Activated T-helper 17 cell treated with anti-CD3 and anti-CD28 coated beads, Interleukin-2, amount 50 U/mL, for 72 hours (primary cell): Measurements from ENCODE around the gene INSYN1. TPM values are rescaled to one million over a fixed set of nuclear protein-coding genes. Genes with fewer than 3 reads are reported as not detected.

Source experiments
- ATAC-seq: fragments of 150-1000 bp; cut with Tn5 transposase; replicated peaks from 2 replicates; pipeline ENCODE4 v1.10.0; 2021; ENCODE audit warnings: mild to moderate bottlenecking, moderate library complexity
- H3K27ac Mint-ChIP-seq: one replicate; pipeline ENCODE4 v1.8.0; 2022; ENCODE audit warnings: mixed read lengths
- H3K27me3 Mint-ChIP-seq: one replicate; pipeline ENCODE4 v1.8.0; 2022; ENCODE audit warnings: mixed read lengths
- H3K36me3 Mint-ChIP-seq: one replicate; pipeline ENCODE4 v1.8.0; 2022; ENCODE audit warnings: low read depth, mild to moderate bottlenecking, mixed read lengths
- H3K4me1 Mint-ChIP-seq: one replicate; pipeline ENCODE4 v1.8.0; 2022; ENCODE audit warnings: mixed read lengths
- H3K4me3 Mint-ChIP-seq: one replicate; pipeline ENCODE4 v1.8.0; 2022; ENCODE audit warnings: mild to moderate bottlenecking, mixed read lengths
- H3K9me3 Mint-ChIP-seq: one replicate; pipeline ENCODE4 v1.8.0; 2022; ENCODE audit warnings: mixed read lengths
- total RNA-seq, 2 donors: library from RNA; stranded (reverse); gene quantifications; one replicate each; pipeline ENCODE4 v1.2.3, GENCODE V29; 2022

INSYN1 gene
- total RNA-seq, 2 donors from 2014 or later = not detected

DNA sequence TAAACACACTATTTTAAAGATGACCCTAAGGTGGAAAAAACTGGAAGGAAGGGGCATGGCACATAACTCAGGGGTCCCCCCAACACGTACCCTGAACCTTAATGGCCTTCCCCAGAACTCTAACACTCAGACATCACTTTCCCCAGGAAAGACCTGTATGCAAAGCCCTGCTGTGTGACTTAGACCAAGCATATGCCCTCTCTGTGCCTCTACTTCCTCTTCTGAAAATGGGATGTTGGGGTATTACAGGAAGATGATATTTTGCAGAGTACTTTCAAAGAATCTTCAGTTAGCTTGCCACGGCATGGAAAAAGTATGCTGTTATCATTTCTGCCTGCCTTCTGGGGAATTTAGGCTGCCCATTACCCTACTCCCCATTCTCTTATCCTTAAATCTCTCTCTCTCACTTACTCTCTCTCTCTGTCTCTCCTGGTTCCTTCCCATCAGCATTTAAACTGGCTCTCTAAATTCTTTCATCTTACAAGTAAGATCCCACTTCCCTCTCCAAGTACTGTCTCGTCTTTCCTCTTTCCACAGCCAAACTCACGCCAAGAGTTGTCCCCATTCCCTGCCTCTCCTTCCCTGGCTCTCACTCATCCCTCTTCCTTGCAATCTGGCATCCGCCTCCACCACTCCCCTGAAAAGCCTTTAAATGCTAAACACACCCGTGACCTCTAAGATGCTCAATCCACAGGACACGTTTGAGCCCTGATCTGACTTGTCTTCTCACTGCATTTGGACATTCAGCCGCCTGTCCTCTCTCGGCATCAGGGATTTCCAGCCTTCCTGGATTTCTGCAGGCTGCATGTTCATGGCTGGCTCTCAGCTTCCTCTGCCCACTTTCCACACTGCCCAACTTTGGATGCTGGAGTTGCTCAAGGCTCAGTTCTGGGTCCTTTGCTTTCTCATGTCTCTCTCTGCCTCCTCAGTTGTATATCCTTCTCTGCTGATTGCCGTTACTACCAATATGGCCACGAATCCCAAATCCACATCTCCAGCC is 7.5 kb upstream of the INSYN1 start:
- no peaks in the 10 kb centered on the region for H3K4me1 Mint-ChIP-seq
- no peak overlapping the region for H3K4me3 Mint-ChIP-seq
- H3K27ac Mint-ChIP-seq = no peak overlapping the region
- no peaks in the 10 kb centered on the region for H3K9me3 Mint-ChIP-seq
- no peaks in the 10 kb centered on the region for H3K36me3 Mint-ChIP-seq
- no peak for ATAC-seq
- H3K27me3 Mint-ChIP-seq = peaks cover 11% of the 10 kb centered on the region

DNA sequence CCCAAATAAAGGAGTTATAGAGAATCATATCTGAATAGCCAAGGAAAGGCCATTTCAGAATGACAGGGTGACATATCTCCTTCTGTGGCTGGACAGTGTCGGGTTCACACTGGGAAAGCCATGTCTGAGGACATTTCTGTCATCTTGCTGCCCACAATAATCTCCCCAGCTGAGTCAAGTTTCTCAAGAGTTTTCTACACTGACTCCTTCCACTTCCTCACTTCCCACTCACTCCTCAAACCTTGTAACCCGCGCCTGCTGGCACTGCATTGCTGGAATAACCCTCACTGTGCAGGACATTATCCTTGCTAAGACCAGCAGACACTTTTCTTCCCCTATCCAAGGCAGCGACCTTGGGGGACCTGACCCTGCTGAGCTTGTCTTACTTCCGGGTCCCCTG is 5.3 kb upstream of the INSYN1 start:
- Mint-ChIP-seq H3K4me1 (no peaks in the 10 kb centered on the region), H3K4me3 (no peak overlapping the region), H3K27ac (no peak overlapping the region), H3K36me3 (no peaks in the 10 kb centered on the region), H3K9me3 (no peaks in the 10 kb centered on the region), H3K27me3 (peaks cover 25% of the 10 kb centered on the region)
- ATAC-seq = no peak

DNA sequence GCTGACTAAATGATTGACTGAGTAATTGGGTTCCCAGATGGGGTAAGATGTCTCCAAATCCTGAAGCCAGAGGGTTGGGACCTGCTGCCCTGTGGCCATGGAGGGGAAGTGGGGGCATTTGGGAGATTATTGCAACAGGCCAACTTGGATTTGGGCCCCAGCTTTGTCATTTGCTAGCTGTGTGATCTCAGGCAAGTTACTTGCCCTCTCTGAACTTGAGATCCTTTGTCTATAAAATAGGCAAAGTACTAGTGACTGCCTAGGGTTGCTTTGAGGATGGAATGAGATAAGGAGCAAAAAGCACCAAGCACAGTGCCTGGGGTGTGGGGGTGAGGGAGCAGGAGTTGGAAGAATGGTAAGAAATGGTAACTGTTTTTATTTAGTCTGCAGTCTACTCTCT is 4.4 kb upstream of the INSYN1 start:
- Mint-ChIP-seq H3K27me3 (peaks cover 27% of the 10 kb centered on the region), H3K9me3 (no peaks in the 10 kb centered on the region), H3K4me3 (no peak overlapping the region), H3K27ac (no peak overlapping the region), H3K4me1 (no peaks in the 10 kb centered on the region), H3K36me3 (no peaks in the 10 kb centered on the region)
- no peak for ATAC-seq

DNA sequence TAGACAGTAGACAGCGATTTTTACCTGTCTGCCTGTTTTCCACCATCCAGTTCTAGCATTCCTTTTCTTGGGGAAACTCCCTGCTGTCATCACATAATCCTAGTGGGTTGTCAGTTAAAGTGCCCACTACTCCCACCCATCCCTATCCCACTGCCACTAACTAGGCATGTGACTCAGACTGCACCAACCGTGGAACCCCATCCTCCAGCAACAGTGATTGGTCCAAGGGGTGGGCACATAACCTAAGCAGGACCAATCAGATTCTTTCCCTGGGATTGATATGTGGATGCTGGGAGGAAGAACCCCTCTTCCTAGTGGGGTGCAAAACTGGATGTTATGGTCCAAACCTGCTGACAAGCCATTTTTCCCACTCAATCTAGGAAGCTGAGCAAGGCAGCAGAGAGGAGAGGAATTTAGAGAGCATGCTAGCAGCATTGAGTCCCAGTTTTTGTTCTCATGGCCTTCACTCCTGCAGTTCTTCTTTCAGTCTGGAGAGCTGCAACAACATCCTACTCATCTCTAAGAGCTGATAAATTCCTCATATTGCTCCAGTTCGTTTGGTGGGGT is 3.9 kb upstream of the INSYN1 start:
- no peak for ATAC-seq
- Mint-ChIP-seq H3K9me3 (no peaks in the 10 kb centered on the region), H3K4me3 (no peak overlapping the region), H3K36me3 (no peaks in the 10 kb centered on the region), H3K27ac (no peak overlapping the region), H3K27me3 (peaks cover 27% of the 10 kb centered on the region), H3K4me1 (no peaks in the 10 kb centered on the region)

GRCh38 chr15:73756390-73756789 is 3.2 kb upstream of the INSYN1 start:
- Mint-ChIP-seq H3K27me3 (peaks cover 27% of the 10 kb centered on the region), H3K4me3 (no peak overlapping the region), H3K27ac (no peak overlapping the region), H3K9me3 (no peaks in the 10 kb centered on the region), H3K36me3 (no peaks in the 10 kb centered on the region), H3K4me1 (no peaks in the 10 kb centered on the region)
- ATAC-seq = no peak

DNA sequence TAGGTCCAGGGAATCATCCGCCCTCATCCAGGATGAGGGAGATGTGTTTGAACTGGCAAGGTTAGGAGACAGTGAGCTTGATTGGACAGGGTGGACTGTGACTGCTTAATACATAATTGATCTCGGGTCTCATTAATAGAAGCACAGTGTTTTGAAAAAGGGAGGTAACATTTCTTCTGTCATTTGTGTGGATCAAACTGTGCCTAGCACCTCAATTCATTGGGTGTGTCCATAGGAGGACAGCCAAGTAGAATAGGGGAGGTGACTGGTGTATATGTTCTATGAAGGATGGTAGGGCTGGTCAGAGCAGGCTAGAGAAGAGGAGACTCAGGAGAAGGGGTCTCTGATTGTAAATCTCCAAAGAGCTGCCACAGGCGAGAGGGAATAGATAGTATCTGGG is 2.8 kb upstream of the INSYN1 start:
- peaks cover 27% of the 10 kb centered on the region for H3K27me3 Mint-ChIP-seq
- H3K27ac Mint-ChIP-seq = no peak overlapping the region
- ATAC-seq = no peak
- no peaks in the 10 kb centered on the region for H3K9me3 Mint-ChIP-seq
- no peak overlapping the region for H3K4me3 Mint-ChIP-seq
- H3K36me3 Mint-ChIP-seq = no peaks in the 10 kb centered on the region
- no peaks in the 10 kb centered on the region for H3K4me1 Mint-ChIP-seq

GRCh38 chr15:73755481-73755880 is 2.3 kb upstream of the INSYN1 start:
- H3K9me3 Mint-ChIP-seq = no peaks in the 10 kb centered on the region
- peaks cover 27% of the 10 kb centered on the region for H3K27me3 Mint-ChIP-seq
- no peaks in the 10 kb centered on the region for H3K36me3 Mint-ChIP-seq
- no peak overlapping the region for H3K4me3 Mint-ChIP-seq
- H3K4me1 Mint-ChIP-seq = no peaks in the 10 kb centered on the region
- H3K27ac Mint-ChIP-seq = no peak overlapping the region
- ATAC-seq = no peak

GRCh38 chr15:73754461-73754860 is 1.3 kb upstream of the INSYN1 start:
- Mint-ChIP-seq H3K4me3 (no peak overlapping the region), H3K27ac (no peak overlapping the region), H3K9me3 (no peaks in the 10 kb centered on the region), H3K4me1 (no peaks in the 10 kb centered on the region), H3K27me3 (peaks cover 32% of the 10 kb centered on the region), H3K36me3 (no peaks in the 10 kb centered on the region)
- ATAC-seq = no peak

DNA sequence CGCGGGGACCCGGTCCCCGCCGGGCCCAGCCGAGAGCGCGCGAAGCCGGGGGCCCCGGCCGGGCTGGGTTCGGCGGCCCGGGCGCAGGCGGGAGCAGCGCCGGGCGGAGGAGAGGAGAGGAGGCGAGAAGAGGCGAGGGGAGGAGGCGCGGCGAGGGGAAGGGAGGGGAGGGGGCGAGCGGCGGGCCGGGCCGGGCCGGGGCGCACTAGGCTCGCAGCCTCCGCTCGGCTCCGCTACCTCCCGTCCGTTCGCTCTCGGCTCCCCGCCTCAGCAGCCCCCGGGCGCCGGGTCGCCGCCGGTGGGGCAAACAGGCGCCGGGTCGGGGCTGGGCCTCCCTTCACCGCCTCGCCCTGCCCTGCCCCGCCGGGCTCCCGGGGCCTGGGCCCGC is 351 bp downstream of the INSYN1 start:
- Mint-ChIP-seq H3K9me3 (no peaks in the 10 kb centered on the region), H3K4me3 (no peak overlapping the region), H3K27ac (no peak overlapping the region), H3K27me3 (peaks cover 36% of the 10 kb centered on the region), H3K4me1 (no peaks in the 10 kb centered on the region), H3K36me3 (no peaks in the 10 kb centered on the region)
- ATAC-seq = no peak

DNA sequence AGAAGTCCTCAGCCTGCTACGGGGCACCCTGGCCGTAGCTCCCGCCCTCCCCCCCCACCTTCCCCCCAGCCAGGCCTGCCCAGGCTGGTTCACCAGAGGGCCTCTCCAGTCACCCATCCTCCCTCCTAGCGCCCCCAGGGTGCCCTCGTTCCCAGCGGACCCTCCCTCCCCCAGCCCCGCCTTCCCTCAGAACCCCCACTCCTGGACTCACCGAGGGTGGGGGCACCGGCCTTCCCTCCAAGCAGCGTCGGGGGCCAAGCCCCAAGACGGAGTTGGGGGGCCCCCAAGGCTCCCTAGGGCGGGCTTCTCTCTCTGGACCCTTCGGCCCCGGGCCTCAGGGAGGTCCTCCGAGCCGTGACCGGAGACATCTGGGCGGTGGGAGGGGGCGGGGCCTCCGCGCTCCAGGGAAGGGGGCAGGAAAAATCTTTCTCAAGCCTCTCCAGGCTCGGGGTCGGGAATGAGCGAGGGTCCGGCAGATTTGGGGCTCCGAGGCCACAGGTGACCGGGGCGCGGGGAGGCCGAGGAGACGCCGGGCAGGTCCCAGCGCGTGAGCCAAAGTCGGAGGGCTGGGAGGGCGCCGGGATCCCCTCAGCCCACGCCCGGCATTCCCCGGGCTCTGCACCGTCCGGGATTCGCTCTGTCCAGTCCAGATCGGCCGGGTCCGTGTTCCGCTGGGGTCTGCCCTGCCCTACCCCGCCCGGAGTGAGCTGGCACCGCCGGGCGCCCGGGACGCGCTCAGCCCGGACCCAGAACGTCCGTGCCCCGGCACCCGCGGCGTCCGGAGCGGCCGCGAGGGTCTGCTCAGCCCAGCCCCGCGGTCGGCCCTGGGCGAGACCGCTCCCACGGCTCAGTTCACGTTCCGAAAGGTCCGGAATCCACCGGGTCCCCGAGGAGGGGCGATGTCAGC is 999 bp downstream of the INSYN1 start:
- Mint-ChIP-seq H3K27me3 (peaks cover 38% of the 10 kb centered on the region), H3K27ac (no peak overlapping the region), H3K9me3 (no peaks in the 10 kb centered on the region), H3K36me3 (no peaks in the 10 kb centered on the region), H3K4me1 (no peaks in the 10 kb centered on the region), H3K4me3 (no peak overlapping the region)
- no peak for ATAC-seq

DNA sequence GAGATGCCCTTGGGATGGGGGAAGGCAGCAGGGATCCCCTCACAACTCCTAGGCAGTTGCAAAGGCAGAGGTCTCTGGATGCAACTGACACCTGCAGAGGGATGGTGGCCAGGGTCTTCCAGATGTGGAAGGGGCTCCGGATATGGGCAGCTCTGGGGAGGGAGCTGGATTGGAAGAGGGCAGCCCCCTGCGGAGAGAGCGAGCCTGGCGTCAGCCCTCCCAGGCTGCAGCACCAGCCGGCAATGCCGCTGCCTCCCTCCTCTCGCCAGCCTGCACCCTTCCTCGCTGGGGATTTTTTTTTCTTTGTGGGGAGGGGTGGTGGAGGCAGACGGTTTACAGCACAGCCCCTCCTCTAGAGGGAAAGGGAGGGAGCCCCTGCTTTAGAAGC is 1.6 kb downstream of the INSYN1 start:
- no peak overlapping the region for H3K4me3 Mint-ChIP-seq
- H3K4me1 Mint-ChIP-seq = no peaks in the 10 kb centered on the region
- H3K36me3 Mint-ChIP-seq = no peaks in the 10 kb centered on the region
- no peaks in the 10 kb centered on the region for H3K9me3 Mint-ChIP-seq
- H3K27me3 Mint-ChIP-seq = peaks cover 42% of the 10 kb centered on the region
- no peak for ATAC-seq
- no peak overlapping the region for H3K27ac Mint-ChIP-seq

- Mint-ChIP-seq H3K27ac (no peak overlapping the region), H3K27me3 (peaks cover 42% of the 10 kb centered on the region), H3K36me3 (no peaks in the 10 kb centered on the region), H3K4me3 (no peak overlapping the region), H3K9me3 (no peaks in the 10 kb centered on the region), H3K4me1 (no peaks in the 10 kb centered on the region)
- no peak for ATAC-seq
These were observed 2.2 kb downstream of the INSYN1 start for GRCh38 chr15:73750951-73751350.

DNA sequence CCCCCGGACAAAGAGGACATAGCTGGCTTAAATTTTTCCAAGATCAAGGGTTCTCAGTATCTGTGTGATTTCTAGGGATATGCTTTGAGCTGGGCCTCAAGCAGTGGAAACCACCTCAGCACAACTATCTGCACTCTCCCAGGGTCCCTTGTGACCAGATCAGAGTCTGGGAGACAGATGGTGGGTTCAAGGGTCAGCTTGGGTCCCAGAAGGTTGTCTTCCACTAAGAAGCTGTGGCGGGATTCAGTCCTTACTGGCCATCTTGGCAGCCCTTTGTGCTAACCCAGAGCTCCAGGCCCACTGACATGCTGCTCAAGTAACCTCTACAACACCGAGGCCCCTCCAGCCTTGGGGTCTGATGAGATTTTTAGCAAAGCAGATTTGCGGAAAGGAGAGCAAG is 2.7 kb downstream of the INSYN1 start:
- no peaks in the 10 kb centered on the region for H3K4me1 Mint-ChIP-seq
- H3K36me3 Mint-ChIP-seq = no peaks in the 10 kb centered on the region
- H3K27ac Mint-ChIP-seq = no peak overlapping the region
- H3K9me3 Mint-ChIP-seq = no peaks in the 10 kb centered on the region
- H3K4me3 Mint-ChIP-seq = no peak overlapping the region
- ATAC-seq = no peak
- H3K27me3 Mint-ChIP-seq = peaks cover 39% of the 10 kb centered on the region

GRCh38 chr15:73749971-73750370 is 3.2 kb downstream of the INSYN1 start:
- peaks cover 42% of the 10 kb centered on the region for H3K27me3 Mint-ChIP-seq
- no peaks in the 10 kb centered on the region for H3K4me1 Mint-ChIP-seq
- no peaks in the 10 kb centered on the region for H3K9me3 Mint-ChIP-seq
- H3K27ac Mint-ChIP-seq = no peak overlapping the region
- H3K36me3 Mint-ChIP-seq = no peaks in the 10 kb centered on the region
- no peak overlapping the region for H3K4me3 Mint-ChIP-seq
- ATAC-seq = no peak
